GM18907 (cell line): Measurements from ENCODE around the gene PARN.
"Not testable (repeated sequence)": the region's sequence is repeated elsewhere in the genome, so short reads cannot be mapped to it uniquely, and the experiment has no call there.

Source experiments
- ATAC-seq: cut with Tn5 transposase; IDR thresholded peaks from one replicate; pipeline ENCODE4 v1.9.1; 2021; ENCODE audit warnings: mild to moderate bottlenecking, moderate library complexity; ENCODE audit not compliant: unreplicated experiment

PARN gene

GRCh38 chr16:14629919-14630619 is at the start of gene PARN:
TSS of gene PARN (minus strand) at chr16:14630260. CDS start at chr16:14630125, 135 bp downstream.
- ATAC-seq, result peak; percentile 49

- ATAC-seq, result no peak
Observed at GRCh38 chr16:14678748-14679497, 48.9 kb upstream of the PARN start.

GRCh38 chr16:14677627-14678026 is 47.6 kb upstream of the PARN start:
- no peak for ATAC-seq

GRCh38 chr16:14676633-14677032 is 46.6 kb upstream of the PARN start:
- no peak for ATAC-seq

GRCh38 chr16:14672403-14672971 is 42.4 kb upstream of the PARN start:
- ATAC-seq, result no peak

- ATAC-seq, result no peak
Observed at GRCh38 chr16:14669776-14670175, 39.7 kb upstream of the PARN start.

- ATAC-seq, result no peak
Observed at GRCh38 chr16:14668556-14669223, 38.6 kb upstream of the PARN start.

- no peak for ATAC-seq
Observed at GRCh38 chr16:14667347-14668266, 37.5 kb upstream of the PARN start.

- peak; percentile 80 for ATAC-seq
Observed at GRCh38 chr16:14658063-14658462, 28.0 kb upstream of the PARN start.

GRCh38 chr16:14652726-14653125 is 22.7 kb upstream of the PARN start:
- no peak for ATAC-seq

- no peak for ATAC-seq
Observed at GRCh38 chr16:14650629-14651028, 20.6 kb upstream of the PARN start.

GRCh38 chr16:14649816-14650215 is 19.8 kb upstream of the PARN start:
- ATAC-seq, result no peak

- ATAC-seq, result no peak
Observed at GRCh38 chr16:14641926-14642325, 11.9 kb upstream of the PARN start.

- no peak for ATAC-seq
Observed at GRCh38 chr16:14641206-14641605, 11.1 kb upstream of the PARN start.

- ATAC-seq, result no peak
Observed at GRCh38 chr16:14640538-14640937, 10.5 kb upstream of the PARN start.

- not testable (repeated sequence) for ATAC-seq
Observed at GRCh38 chr16:14636951-14637240, 6.8 kb upstream of the PARN start.

- not testable (repeated sequence) for ATAC-seq
Observed at GRCh38 chr16:14636179-14636950, 6.3 kb upstream of the PARN start.

- no peak for ATAC-seq
Observed at GRCh38 chr16:14635395-14636165, 5.5 kb upstream of the PARN start.

- no peak for ATAC-seq
Observed at GRCh38 chr16:14634389-14634725, 4.3 kb upstream of the PARN start.
